Astrocyte of the hippocampus (primary cell): ENCODE measurements around the gene NKD1.

Source experiments
- DNase-seq: peaks from one replicate; pipeline ENCODE4 v3.0.0; 2011; ENCODE audit warnings: low read depth, low spot score

Gene NKD1

DNA sequence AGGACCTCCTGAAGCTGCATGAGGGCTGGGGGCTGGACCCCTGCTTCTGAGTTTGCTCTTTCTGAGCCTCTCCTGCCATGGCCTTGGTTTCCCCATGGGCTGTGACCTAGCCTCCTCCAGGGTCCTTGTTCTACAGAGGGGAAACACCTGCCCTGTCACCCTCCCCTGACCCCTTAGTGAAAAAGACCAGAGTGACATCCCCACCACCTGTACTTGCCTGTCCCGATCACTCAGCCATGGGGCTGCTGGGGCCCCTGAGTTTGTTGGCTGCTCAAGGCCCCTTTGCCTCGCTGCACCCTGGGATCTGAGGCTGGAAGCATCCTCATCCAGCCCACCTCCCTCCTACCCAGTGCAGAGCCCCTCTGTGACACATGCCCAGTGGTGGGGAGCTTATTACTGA, 146.0 kb downstream of the NKD1 start:
- no peak for DNase-seq

DNA sequence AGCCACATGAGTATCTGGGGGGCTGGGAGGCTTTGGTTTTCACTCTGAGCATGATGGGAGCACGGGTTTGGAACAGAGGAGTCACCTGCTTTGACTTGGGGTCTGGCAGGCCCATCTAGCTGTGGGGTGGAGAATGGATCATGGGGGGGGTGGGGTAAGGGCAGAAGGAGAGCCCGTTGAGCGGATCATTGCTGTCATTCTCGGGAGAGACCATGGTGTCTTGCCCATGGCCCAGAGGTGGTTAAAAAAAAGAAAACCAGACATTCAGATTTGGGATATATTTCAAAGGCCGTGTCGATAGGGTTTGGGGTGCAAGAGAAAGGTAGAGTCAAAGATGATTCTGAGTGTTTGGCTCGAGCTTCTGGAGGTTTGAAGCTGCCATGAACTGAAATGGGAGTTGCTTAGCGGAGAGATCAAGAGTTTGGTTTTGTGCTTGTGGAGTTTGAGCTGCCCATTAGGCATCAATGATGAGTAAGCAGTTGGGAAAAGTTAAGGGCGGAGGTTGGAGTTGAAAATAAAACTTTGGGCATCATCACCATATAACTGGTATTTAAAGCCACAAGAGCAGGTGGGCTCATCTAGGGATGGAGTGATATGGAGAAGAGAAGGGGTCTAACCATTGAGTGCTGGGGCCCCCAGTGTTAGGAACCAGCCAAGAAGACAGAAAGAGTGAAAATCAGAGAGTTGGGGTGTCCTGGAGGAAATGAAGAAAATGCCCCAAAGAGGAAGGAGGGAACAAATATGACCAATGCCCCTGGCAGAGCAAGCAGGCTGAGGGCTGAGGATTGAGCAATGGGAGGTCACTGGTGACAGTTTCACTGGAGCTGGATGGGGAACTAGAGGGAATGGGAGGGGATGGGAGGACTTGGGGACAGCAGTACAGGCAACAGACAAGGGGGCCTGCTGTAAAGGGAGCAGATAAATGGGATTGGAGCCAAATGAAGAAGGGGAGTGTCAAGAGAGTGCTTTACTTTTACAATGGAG, 147.1 kb downstream of the NKD1 start:
- DNase-seq = no peak

DNA sequence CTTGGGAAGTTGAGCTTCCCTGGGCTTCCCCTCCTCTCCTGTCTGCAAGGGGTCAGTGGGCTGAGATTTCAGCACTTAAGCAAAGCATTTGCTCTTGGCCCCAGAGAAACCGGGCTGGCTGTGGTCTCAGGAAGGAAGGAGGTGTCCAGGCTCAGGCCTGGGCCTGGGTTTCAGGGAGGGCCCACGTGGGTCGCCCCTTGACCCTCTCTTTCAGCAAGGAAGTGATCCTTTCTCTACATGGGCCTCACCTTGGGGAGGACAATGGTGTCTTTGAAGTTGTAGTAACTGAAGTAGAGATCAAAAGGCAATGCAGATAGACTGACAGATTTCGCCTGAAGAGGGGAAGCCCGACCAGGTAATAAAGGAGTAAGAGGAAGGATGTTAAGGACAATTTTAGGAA, 147.9 kb downstream of the NKD1 start:
- DNase-seq = no peak

DNA sequence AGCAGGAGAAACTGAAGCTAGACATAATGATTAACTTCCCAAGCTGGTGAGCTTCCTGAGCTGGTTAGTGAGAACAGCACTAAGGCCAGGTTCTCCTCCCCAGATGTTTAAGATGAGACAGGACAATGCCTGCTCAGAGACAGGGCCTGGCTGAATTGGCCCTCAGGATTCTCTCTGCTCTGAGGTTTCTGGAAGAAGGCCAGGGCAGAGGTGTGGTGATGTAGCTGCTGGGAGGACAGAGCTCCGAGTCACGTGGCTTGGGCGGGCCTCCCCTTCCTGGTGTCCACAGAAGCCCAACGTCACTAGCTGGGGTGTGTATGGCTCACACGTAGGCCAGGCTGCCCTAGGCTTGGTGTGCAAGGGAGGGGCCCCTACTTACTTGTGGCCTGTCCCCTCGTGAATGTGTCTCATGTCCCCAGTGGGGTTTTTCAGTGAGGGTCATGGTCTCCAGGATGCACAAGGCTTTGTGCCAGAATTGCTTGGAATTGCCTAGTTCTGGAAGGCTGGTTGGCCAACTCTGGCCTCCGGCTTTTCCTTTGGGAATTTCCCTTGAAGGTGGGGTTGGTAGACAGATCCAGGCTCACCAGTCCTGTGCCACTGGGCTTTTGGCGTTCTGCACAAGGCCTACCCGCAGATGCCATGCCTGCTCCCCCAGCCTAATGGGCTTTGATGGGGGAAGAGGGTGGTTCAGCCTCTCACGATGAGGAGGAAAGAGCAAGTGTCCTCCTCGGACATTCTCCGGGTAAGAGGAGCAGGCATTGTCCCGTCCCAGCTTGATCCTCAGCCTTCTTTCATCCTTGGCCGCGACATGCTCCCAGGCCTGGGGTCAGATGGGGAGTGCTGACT, 148.6 kb downstream of the NKD1 start:
- no peak for DNase-seq

DNA sequence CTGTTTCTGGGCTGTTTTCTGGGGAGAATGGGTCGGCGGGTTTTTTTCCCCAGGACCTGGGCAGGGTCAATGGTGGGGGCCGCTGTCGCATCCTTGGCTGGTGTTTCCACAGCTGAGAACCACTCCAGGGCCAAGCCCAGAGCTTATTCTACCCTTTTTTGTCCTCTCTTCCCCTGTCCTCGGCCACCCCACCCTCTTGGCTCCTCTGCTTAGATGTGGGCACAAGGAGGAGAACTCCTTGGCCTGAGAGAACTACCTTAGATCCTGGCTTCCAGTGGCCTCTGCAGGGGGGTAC, 149.2 kb downstream of the NKD1 start:
- DNase-seq = no peak

DNA sequence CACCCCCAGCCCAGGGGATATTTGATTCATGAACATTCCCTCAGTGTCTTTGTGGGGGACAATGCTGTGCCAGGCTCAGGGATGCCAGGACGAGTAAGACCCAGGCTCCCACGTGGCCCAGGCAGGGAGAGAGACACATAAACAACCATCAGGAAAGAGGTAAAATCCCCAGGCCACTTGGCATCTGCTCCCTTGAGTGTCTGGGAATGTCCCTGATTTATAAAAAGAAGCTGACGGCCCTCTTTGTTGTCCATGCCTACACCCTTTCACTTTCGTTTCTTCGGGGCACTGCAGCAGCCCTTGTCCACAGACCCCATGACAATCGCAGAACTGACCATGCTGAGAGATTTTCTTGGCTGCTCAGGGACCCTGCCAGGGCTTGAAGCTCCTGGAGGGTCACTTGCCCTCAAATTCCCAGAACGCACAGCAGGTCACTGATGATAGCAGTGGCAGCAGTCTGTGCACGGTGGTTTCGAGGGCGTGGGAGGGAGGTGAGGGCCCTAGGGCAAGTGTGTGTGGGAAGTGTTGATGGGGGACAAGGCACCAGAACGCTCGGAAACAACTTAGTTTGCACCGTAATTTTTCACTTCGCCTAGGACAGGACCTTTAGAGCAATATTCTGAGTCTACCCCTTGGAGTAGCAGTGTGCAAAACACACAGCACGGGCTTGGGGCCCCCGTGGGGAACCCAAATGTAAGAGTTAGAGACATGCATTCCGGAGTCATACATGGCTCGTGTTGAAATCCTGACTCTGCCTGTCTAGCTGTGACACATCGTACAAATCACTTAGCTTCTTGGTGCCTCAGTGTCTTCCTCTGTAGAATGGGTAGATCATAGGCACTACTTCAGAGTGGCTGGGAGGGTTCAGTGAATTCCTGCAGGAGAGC, 149.9 kb downstream of the NKD1 start:
- peak; percentile 57 for DNase-seq
